HepG2 (cell line): Measurements from ENCODE around the gene PAM16. TPM values are rescaled to one million over a fixed set of nuclear protein-coding genes. Genes with fewer than 3 reads are reported as not detected.
A peak's percentile ranks its signal among the peaks of the same experiment; 100 is the strongest.

Source experiments
- ATAC-seq: fragments of 200-7000 bp; cut with Tn5 transposase; 3 replicates; pipeline ENCODE4 v1.9.1; 2020; ENCODE audit warnings: mild to moderate bottlenecking, moderate library complexity
- BruUV-seq: library from RNA; stranded (reverse); fragments of 400-500 nt; replicated peaks from 2 replicates; lab custom pipeline; 2021; lab: Mats Ljungman, UMichigan
- CTCF ChIA-PET: fragments of 300-600 bp; formaldehyde crosslinking; extraction: SDS; loops from one replicate; lab custom pipeline; 2021; ENCODE audit warnings: low total read pairs, inconsistent platforms, low intra/inter-chr PET ratio; lab: Yijun Ruan, JAX
- POLR2A ChIA-PET: fragments of 350-600 bp; sonication (Branson Sonifier 250); formaldehyde crosslinking; loops from one replicate; lab custom pipeline; 2020; ENCODE audit warnings: antibody characterized with exemption, inconsistent platforms; lab: Yijun Ruan, JAX
- DNase-seq: peaks from one replicate; pipeline ENCODE4 v3.0.0-alpha.2; 2015; ENCODE audit warnings: low spot score
- FAIRE-seq: peaks from 3 replicates; lab custom pipeline; 2011; peaks lifted over from hg19 to GRCh38; lab: Jason Lieb, UNC
- H2AFZ ChIP-seq: one replicate; pipeline ENCODE4 v1.6.1; 2011; ENCODE audit warnings: low read length, inconsistent platforms
- H3K27ac ChIP-seq: fragments of 300-600 bp; 3 replicates; pipeline ENCODE4 v1.8.0; 2011; ENCODE audit warnings: mixed run types, mild to moderate bottlenecking, mixed read lengths, low read length, inconsistent platforms; ENCODE audit not compliant: insufficient read depth; ENCODE audit errors: extremely low read length
- H3K27me3 ChIP-seq, 2 experiments: fragments of 200-600 bp in 1 of 2; 2 replicates in 1 of 2; 3 replicates in 1 of 2; pipeline versions ENCODE4 v1.6.0 to v1.8.0; 2011; ENCODE audit warnings: low read length in 2 of 2, mild to moderate bottlenecking in 2 of 2, moderate library complexity in 2 of 2, inconsistent platforms in 1 of 2; ENCODE audit not compliant: insufficient read depth in 2 of 2, control insufficient read depth in 1 of 2
- H3K36me3 ChIP-seq, 2 experiments: fragments of 200-600 bp in 1 of 2; replicated peaks in 1 of 2; 2 replicates in 1 of 2; 3 replicates in 1 of 2; pipeline versions ENCODE4 v1.5.1 to v1.8.0; 2011; ENCODE audit warnings: low read length in 2 of 2, inconsistent platforms in 1 of 2; ENCODE audit not compliant: insufficient read depth in 2 of 2, control insufficient read depth in 1 of 2
- H3K4me1 ChIP-seq: 2 replicates; pipeline ENCODE4 v1.5.1; 2012; ENCODE audit warnings: low read length, inconsistent platforms; ENCODE audit not compliant: insufficient read depth
- H3K4me2 ChIP-seq: 2 replicates; pipeline ENCODE4 v1.6.0; 2011; ENCODE audit warnings: low read depth, low read length, inconsistent platforms
- H3K4me3 ChIP-seq, 3 experiments: fragments of 200-600 bp in 1 of 3; sonication (generic), shearing (Covaris generic) in 1 of 3; replicated peaks in 1 of 3; 2 replicates each; pipeline ENCODE4 v1.5.1; 2011 to 2016; ENCODE audit warnings: low read length in 3 of 3, inconsistent platforms in 2 of 3, low read depth in 2 of 3, mild to moderate bottlenecking in 2 of 3, control low read depth in 1 of 3, mixed read lengths in 1 of 3; ENCODE audit not compliant: insufficient read depth in 1 of 3
- H3K79me2 ChIP-seq: one replicate; pipeline ENCODE4 v1.6.1; 2011; ENCODE audit warnings: low read length, inconsistent platforms; ENCODE audit not compliant: insufficient read depth
- H3K9ac ChIP-seq: 2 replicates; pipeline ENCODE4 v1.6.0; 2011; ENCODE audit warnings: mild to moderate bottlenecking, low read depth, low read length, inconsistent platforms; ENCODE audit not compliant: insufficient read depth
- H3K9me3 ChIP-seq: 2 replicates; pipeline ENCODE4 v1.5.1; 2012; ENCODE audit warnings: mild to moderate bottlenecking, low read length
- H4K20me1 ChIP-seq: 2 replicates; pipeline ENCODE4 v1.6.0; 2011; ENCODE audit warnings: inconsistent platforms, mild to moderate bottlenecking, low read length, moderate library complexity; ENCODE audit not compliant: insufficient read depth
- AGO1 ChIP-seq: fragments of 200-400 bp; formaldehyde crosslinking; IDR thresholded peaks from 2 replicates; pipeline ENCODE4 v1.6.1; 2017; ENCODE audit warnings: mild to moderate bottlenecking, low read depth, low read length, moderate library complexity; ENCODE audit not compliant: poor library complexity, severe bottlenecking
- AGO2 ChIP-seq: fragments of 200-400 bp; formaldehyde crosslinking; optimal IDR thresholded peaks from 2 replicates; pipeline ENCODE3; 2017; ENCODE audit warnings: mild to moderate bottlenecking, low read depth, low read length, moderate library complexity
- IRX3 ChIP-seq: sonication (generic); formaldehyde crosslinking; IDR thresholded peaks from 2 replicates; pipeline ENCODE4 v1.8.1; 2023; ENCODE audit warnings: mild to moderate bottlenecking, low read depth, missing genetic modification reagents, borderline replicate concordance
- PCBP2 ChIP-seq: fragments of 200-400 bp; formaldehyde crosslinking; optimal IDR thresholded peaks from 2 replicates; pipeline ENCODE3; 2018; ENCODE audit warnings: low read length, low read depth; ENCODE audit not compliant: poor library complexity, severe bottlenecking
- RAD51 ChIP-seq: fragments of 450-650 bp; IDR thresholded peaks from 2 replicates; pipeline ENCODE4 v1.6.1; 2016; ENCODE audit warnings: borderline replicate concordance
- RBFOX2 ChIP-seq: fragments of 200-400 bp; formaldehyde crosslinking; IDR thresholded peaks from 2 replicates; pipeline ENCODE4 v1.6.1; 2017; ENCODE audit warnings: low read depth, mild to moderate bottlenecking, low read length
- RBM22 ChIP-seq: fragments of 200-400 bp; formaldehyde crosslinking; optimal IDR thresholded peaks from 2 replicates; pipeline ENCODE3; 2017; ENCODE audit warnings: mild to moderate bottlenecking, low read length, moderate library complexity
- ZSCAN29 ChIP-seq: sonication (generic); formaldehyde crosslinking; conservative IDR thresholded peaks from 2 replicates; pipeline ENCODE4 v1.4.0; 2020; ENCODE audit warnings: mild to moderate bottlenecking, missing genetic modification reagents
- WGBS: methylation state at CpG from one replicate; pipeline ENCODE4 v1.1.6; 2017; ENCODE audit warnings: low lambda C conversion rate; 5-methylcytosine and 5-hydroxymethylcytosine counted together
- in situ Hi-C: cut with HindIII; loops from 2 replicates; pipeline ENCODE4 v1.10.0; 2017; ENCODE audit warnings: low pct_unique_long_range_greater_than_20kb; ENCODE audit not compliant: extremely low pct_ligation_motif_present
- intact Hi-C: fragments of 100-400 bp; cut with micrococcal nuclease; formaldehyde crosslinking; loops from one replicate; pipeline ENCODE4 v1.10.0; 2022; ENCODE audit not compliant: unreplicated experiment
- polyA plus RNA-seq, 8 experiments: library from polyadenylated mRNA; depleted of rRNA in 3 of 8; stranded (reverse) in 7 of 8; unstranded in 1 of 8; fragments of >200 nt; fragmentation: Illumina TruSeq in 4 of 8; extraction: Trizol in 4 of 8; gene quantifications; 2 replicates each; pipeline versions ENCODE4 v1.2.1 to v1.2.3, GENCODE V29; 2011 to 2016; ENCODE audit warnings: low read depth in 4 of 8, missing spikeins in 1 of 8, mixed read lengths in 1 of 8; ENCODE audit not compliant: insufficient read depth in 1 of 8
- total RNA-seq, 5 experiments: library from RNA; depleted of rRNA; stranded (reverse); fragments of >200 nt; fragmentation: Illumina TruSeq; extraction: Trizol; gene quantifications; 2 replicates each; pipeline ENCODE4 v1.2.3, GENCODE V29; 2016; ENCODE audit warnings: low read depth in 1 of 5

Gene PAM16
- total and polyA plus RNA-seq, 2 of the 13 experiments (the other 11 are each of a cell fraction or from before 2014, with no cell fraction given) = 51.5 to 51.8 TPM

- H3K27ac ChIP-seq = no peak overlapping the region
- in situ Hi-C loops = no loop called here
- TF ChIP-seq AGO1 (peak; percentile 35), RBFOX2 (peak; percentile 76), RBM22 (no peak), AGO2 (peak; percentile 73), RAD51 (no peak)
- H3K4me2 ChIP-seq = no peak overlapping the region
- H2AFZ ChIP-seq = no peak overlapping the region
- no peak overlapping the region for H3K9ac ChIP-seq
- peaks cover 2 to 5% of the 10 kb centered on the region in 2 experiments; a peak in 3 of 5 replicates for H3K36me3 ChIP-seq
- no TSS peak for BruUV-seq
- 95% methylated on average over 9 of the region's 31 CpGs for WGBS
- peaks cover 52% of the 10 kb centered on the region for H4K20me1 ChIP-seq
- no peaks in the 10 kb centered on the region for H3K9me3 ChIP-seq
- no peak overlapping the region for H3K4me3 ChIP-seq
- FAIRE-seq = no peak
- peaks cover 57% of the 10 kb centered on the region for H3K79me2 ChIP-seq
- DNase-seq = no peak
- no peaks in the 10 kb centered on the region for H3K27me3 ChIP-seq
- ChIA-PET POLR2A (no interaction called here), CTCF (no interaction called here)
- peaks cover 79% of the 10 kb centered on the region for H3K4me1 ChIP-seq
- no peak for ATAC-seq
- intact Hi-C loops = no loop called here
Measured at GRCh38 chr16:4376126-4376892, 25.2 kb upstream of the PAM16 start.

- no peak overlapping the region for H2AFZ ChIP-seq
- 95% methylated on average over 11 of the region's 15 CpGs for WGBS
- ChIA-PET CTCF (interaction anchor here (1.0 kb wide), 1 partner anchor 27 kb away, joined by 3 read pairs; no protein-coding TSS in a partner anchor), POLR2A (interaction anchor here (0.8 to 1.7 kb wide), 2 partner anchors 24 to 30 kb away, joined by 3 to 6 read pairs; no protein-coding TSS in a partner anchor)
- no peak overlapping the region for H3K4me2 ChIP-seq
- H3K79me2 ChIP-seq = peaks cover 57% of the 10 kb centered on the region
- peaks cover 85% of the 10 kb centered on the region for H3K4me1 ChIP-seq
- TF ChIP-seq IRX3 (CRISPR knock-in tag) (no peak), ZSCAN29 (CRISPR knock-in tag) (no peak), PCBP2 (no peak)
- no peak for DNase-seq
- FAIRE-seq = no peak
- no peak overlapping the region for H3K27ac ChIP-seq
- no peaks in the 10 kb centered on the region for H3K27me3 ChIP-seq
- no peaks in the 10 kb centered on the region for H3K9me3 ChIP-seq
- peaks cover 47% of the 10 kb centered on the region for H4K20me1 ChIP-seq
- H3K4me3 ChIP-seq = no peak overlapping the region
- in situ Hi-C loops (no loop called here), intact Hi-C loops (no loop called here)
- ATAC-seq = no peak
- no TSS peak for BruUV-seq
- no peak overlapping the region for H3K9ac ChIP-seq
- peaks cover 2 to 4% of the 10 kb centered on the region in 2 experiments; a peak in 3 of 5 replicates for H3K36me3 ChIP-seq
Measured at GRCh38 chr16:4375717-4376116, 24.6 kb upstream of the PAM16 start.
